Dendritic cell treated with granulocyte-macrophage colony-stimulating factor and Interleukin-4, amounts not matched to agents 40 ng/mL and 50 ng/mL, for 4 days (primary cell): ENCODE data around the gene L3HYPDH.

ENCODE experiments used
- H3K27ac Mint-ChIP-seq: one replicate; pipeline ENCODE4 v1.8.0; 2022; ENCODE audit warnings: mild to moderate bottlenecking, mixed read lengths
- H3K27me3 Mint-ChIP-seq: one replicate; pipeline ENCODE4 v1.8.0; 2022; ENCODE audit warnings: mild to moderate bottlenecking, mixed read lengths
- H3K36me3 Mint-ChIP-seq: one replicate; pipeline ENCODE4 v1.8.0; 2022; ENCODE audit warnings: low read depth, mixed read lengths
- H3K4me1 Mint-ChIP-seq: one replicate; pipeline ENCODE4 v1.8.0; 2022; ENCODE audit warnings: low read depth, mixed read lengths
- H3K4me3 Mint-ChIP-seq: one replicate; pipeline ENCODE4 v1.8.0; 2022; ENCODE audit warnings: mild to moderate bottlenecking, moderate library complexity, mixed read lengths
- H3K9me3 Mint-ChIP-seq: one replicate; pipeline ENCODE4 v1.8.0; 2022; ENCODE audit warnings: mixed read lengths
- intact Hi-C: fragments of 100-400 bp; cut with micrococcal nuclease; formaldehyde crosslinking; loops from one replicate; pipeline ENCODE4 v1.15.0; 2022

Gene L3HYPDH

DNA sequence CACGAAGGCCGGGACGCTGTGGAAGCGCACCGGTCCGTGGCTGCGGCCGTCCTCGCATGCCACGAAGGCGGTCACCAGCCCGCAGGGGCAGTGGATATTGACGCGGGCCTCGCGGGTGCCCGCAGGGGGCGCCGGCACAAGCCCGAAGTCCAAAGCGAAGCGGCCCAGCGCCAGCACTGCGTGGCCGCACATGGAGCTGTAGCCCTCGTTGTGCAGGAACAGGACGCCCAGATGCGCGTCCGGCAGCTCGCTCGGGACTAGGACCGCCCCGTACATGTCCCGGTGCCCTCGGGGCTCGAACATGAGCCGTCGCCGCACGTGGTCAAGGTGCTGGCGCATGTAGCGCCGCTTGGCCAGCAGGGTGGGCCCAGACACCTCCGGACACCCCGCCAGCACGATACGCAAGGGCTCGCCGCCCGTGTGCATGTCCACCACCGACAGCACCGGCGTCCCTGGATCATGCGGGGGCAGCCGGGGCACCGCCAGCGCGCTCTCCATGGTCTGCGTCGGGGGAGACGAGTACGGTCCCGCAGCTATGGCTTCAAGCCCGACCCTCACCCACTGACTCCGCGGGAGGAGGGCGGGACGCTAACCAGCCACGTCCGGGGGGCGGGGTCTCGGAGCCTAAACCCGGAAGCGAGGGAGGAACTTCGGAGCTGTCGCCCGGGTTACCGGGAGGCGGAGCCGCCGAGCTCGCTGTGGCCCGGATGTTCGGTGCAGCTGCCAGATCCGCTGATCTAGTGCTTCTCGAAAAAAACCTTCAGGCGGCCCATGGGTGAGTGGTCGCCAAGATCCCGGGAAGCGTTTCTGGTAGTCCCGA, at the start of gene L3HYPDH, which contains the start of gene JKAMP:
TSS of gene L3HYPDH (minus strand) at position 590 of the 820 bp plus-strand sequence. CDS start at position 498, 92 bp downstream.
TSS of gene JKAMP (plus strand) at position 699 of the 820 bp plus-strand sequence. CDS start at position 772, 73 bp downstream.
- H3K9me3 Mint-ChIP-seq = no peaks in the 10 kb centered on the region
- peak within 1 kb of the TSS; percentile 93 for H3K27ac Mint-ChIP-seq
- peaks cover 52% of the 10 kb centered on the region for H3K4me1 Mint-ChIP-seq
- peak within 1 kb of the TSS; percentile 85 for H3K4me3 Mint-ChIP-seq
- intact Hi-C loops = loop anchor here (5.0 kb wide), 2 partner anchors 98 to 1057 kb away; partner anchors contain the start of genes KIAA0586 and TIMM9
- no peaks in the 10 kb centered on the region for H3K27me3 Mint-ChIP-seq
- H3K36me3 Mint-ChIP-seq = peaks cover 42% of the 10 kb centered on the region

DNA sequence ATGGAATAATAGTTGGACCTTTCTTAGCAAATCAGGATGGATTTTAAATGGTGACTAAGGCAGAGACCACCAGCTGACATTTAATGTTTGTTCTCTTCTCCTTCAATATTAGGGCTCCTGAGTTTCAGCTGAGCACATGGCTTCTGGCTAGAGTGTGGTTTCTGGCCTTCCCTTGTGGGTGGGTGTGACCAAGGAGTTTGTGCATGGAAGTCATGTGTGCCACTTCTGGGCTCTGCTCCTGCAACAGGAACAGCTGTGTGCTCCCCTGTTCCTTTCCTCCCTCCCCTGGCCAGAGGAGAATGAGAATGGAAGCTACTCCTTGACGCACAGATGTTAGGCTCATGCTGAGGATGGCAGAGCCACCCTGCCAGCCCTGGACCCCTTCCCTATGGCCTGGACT, 48.2 kb upstream of the L3HYPDH start:
- H3K9me3 Mint-ChIP-seq = no peaks in the 10 kb centered on the region
- no peaks in the 10 kb centered on the region for H3K36me3 Mint-ChIP-seq
- H3K27ac Mint-ChIP-seq = no peak overlapping the region
- intact Hi-C loops = no loop called here
- no peak overlapping the region for H3K4me3 Mint-ChIP-seq
- no peaks in the 10 kb centered on the region for H3K27me3 Mint-ChIP-seq
- no peaks in the 10 kb centered on the region for H3K4me1 Mint-ChIP-seq

DNA sequence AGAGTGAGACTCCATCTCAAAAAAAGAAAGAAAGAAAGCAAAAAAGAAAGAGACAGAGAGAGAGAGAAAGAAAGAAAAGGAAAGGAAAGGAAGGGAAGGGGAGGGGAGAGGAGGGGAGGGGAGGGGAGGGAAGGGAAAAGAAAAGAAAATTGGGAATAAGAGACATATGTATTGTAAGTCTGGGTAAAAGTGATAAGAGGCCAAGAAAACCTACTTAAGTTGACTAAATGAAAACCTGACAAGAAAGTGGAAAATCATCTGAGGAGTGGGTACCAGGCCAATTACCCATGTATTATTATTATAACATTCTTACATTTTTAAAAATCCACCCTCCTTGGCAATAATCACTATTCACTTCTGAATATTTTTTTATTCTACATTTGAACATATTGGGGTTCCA, 46.1 kb upstream of the L3HYPDH start:
- no peaks in the 10 kb centered on the region for H3K36me3 Mint-ChIP-seq
- H3K4me3 Mint-ChIP-seq = no peak overlapping the region
- H3K27ac Mint-ChIP-seq = no peak overlapping the region
- intact Hi-C loops = no loop called here
- H3K4me1 Mint-ChIP-seq = no peaks in the 10 kb centered on the region
- H3K9me3 Mint-ChIP-seq = no peaks in the 10 kb centered on the region
- H3K27me3 Mint-ChIP-seq = no peaks in the 10 kb centered on the region

GRCh38 chr14:59529189-59529588, 45.0 kb upstream of the L3HYPDH start:
- intact Hi-C loops = no loop called here
- Mint-ChIP-seq H3K4me1 (no peaks in the 10 kb centered on the region), H3K27me3 (no peaks in the 10 kb centered on the region), H3K9me3 (no peaks in the 10 kb centered on the region), H3K27ac (no peak overlapping the region), H3K36me3 (no peaks in the 10 kb centered on the region), H3K4me3 (no peak overlapping the region)

DNA sequence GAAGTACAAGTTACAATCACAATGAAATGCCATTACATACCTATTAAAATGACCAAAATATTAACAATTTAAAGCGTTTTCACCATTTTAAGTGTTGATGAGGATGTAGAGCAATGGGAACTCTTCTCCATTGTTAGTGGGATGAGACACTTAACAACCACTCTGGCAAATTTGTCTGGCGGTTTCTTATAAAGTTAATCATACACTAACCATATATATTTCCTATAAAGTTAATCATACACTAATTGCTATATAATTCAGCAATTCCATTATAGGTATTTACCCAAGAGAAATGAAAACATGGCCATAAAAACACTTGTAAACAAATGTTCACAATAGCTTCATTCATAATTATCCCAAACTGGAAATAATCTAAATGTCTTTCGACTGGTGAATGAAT, 36.0 kb upstream of the L3HYPDH start:
- Mint-ChIP-seq H3K27ac (no peak overlapping the region), H3K36me3 (no peaks in the 10 kb centered on the region), H3K27me3 (no peaks in the 10 kb centered on the region), H3K9me3 (no peaks in the 10 kb centered on the region), H3K4me3 (no peak overlapping the region), H3K4me1 (no peaks in the 10 kb centered on the region)
- intact Hi-C loops = no loop called here

DNA sequence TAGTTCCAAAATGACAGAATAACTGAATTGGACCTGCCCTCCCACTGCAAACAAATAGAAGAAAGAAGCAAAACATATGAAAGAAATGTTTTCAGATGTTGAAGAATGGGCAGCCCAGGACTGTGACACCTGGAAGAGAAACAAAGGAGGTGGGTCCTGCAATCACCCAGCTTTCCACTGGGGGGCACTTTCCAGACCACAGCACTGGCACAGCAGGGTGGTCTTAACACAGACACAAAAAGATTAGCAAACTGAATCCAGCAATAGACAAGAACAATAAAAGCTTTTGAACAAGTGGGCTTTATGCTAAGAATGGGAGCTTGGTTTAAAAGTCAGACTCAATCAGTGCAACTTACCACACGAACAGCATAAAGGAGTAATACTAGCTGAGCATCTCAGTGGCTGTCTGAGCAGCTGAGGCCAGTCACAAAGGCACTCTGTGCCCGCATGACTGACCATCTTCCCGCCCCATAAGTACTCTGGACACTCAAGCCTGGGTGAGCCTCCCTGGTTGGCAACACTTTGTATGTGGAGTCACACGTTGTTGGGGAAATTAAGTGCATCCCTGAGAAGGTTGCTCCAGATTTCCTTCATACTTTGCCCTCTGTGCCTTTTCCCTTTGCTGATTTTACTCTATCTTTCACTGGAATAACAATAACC, 27.8 kb upstream of the L3HYPDH start:
- H3K4me3 Mint-ChIP-seq = no peak overlapping the region
- H3K9me3 Mint-ChIP-seq = peaks cover 12% of the 10 kb centered on the region
- H3K27me3 Mint-ChIP-seq = no peaks in the 10 kb centered on the region
- H3K36me3 Mint-ChIP-seq = no peaks in the 10 kb centered on the region
- H3K4me1 Mint-ChIP-seq = no peaks in the 10 kb centered on the region
- intact Hi-C loops = loop anchor here (5.0 kb wide), 1 partner anchor 385 kb away; no protein-coding TSS in a partner anchor
- H3K27ac Mint-ChIP-seq = no peak overlapping the region

GRCh38 chr14:59510966-59511365, 26.8 kb upstream of the L3HYPDH start:
- Mint-ChIP-seq H3K4me3 (no peak overlapping the region), H3K27ac (no peak overlapping the region), H3K27me3 (no peaks in the 10 kb centered on the region), H3K4me1 (no peaks in the 10 kb centered on the region), H3K36me3 (no peaks in the 10 kb centered on the region), H3K9me3 (peaks cover 12% of the 10 kb centered on the region)
- intact Hi-C loops = loop anchor here (5.0 kb wide), 1 partner anchor 386 kb away; no protein-coding TSS in a partner anchor

GRCh38 chr14:59510001-59510400, 25.8 kb upstream of the L3HYPDH start:
- no peaks in the 10 kb centered on the region for H3K4me1 Mint-ChIP-seq
- H3K27me3 Mint-ChIP-seq = no peaks in the 10 kb centered on the region
- H3K27ac Mint-ChIP-seq = no peak overlapping the region
- peaks cover 11% of the 10 kb centered on the region for H3K9me3 Mint-ChIP-seq
- H3K4me3 Mint-ChIP-seq = no peak overlapping the region
- intact Hi-C loops = loop anchor here (5.0 kb wide), 1 partner anchor 387 kb away; no protein-coding TSS in a partner anchor
- H3K36me3 Mint-ChIP-seq = no peaks in the 10 kb centered on the region

DNA sequence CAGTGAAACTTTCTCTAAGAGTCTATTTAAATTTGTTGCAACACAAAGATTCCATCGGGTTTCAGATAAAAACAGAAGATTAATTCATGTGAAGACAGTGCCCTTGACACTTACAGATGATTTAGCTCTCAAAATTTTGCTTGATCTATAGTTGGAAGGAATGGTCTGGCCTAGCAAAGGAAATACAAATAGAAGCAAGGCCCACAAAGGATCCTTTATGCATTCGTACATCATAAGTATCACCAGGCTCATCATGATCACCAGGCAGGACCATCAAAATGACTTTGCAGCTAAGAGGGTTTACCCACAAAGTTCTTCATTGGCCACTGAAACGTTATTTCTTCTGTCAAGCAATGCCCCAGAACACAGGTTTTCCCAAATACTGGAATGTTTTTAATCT, 24.9 kb upstream of the L3HYPDH start:
- Mint-ChIP-seq H3K27ac (no peak overlapping the region), H3K36me3 (peaks cover 4% of the 10 kb centered on the region), H3K4me3 (no peak overlapping the region), H3K9me3 (peaks cover 2% of the 10 kb centered on the region), H3K27me3 (no peaks in the 10 kb centered on the region), H3K4me1 (no peaks in the 10 kb centered on the region)
- intact Hi-C loops = loop anchor here (10.0 kb wide), 2 partner anchors 176 to 656 kb away; partner anchors contain the start of gene DHRS7

DNA sequence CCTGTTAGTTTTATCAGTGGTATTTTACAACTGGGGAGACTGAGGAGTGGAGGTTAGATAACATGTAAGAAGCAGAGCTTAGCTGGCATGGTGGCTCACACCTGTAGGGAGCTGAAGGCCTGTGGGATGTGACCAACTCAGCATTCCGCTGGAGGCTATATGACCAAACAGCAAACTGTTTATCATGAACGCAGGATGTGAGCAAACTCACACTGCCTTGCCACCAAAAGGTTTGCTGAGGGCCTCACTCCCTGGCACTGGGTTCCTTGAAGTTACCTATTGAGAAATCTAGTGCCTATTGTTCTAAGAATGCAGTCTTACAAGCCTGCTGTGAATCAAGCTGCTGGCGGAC, 23.5 kb upstream of the L3HYPDH start:
- Mint-ChIP-seq H3K4me1 (no peaks in the 10 kb centered on the region), H3K9me3 (no peaks in the 10 kb centered on the region), H3K27ac (no peak overlapping the region), H3K4me3 (no peak overlapping the region), H3K36me3 (peaks cover 17% of the 10 kb centered on the region), H3K27me3 (no peaks in the 10 kb centered on the region)
- intact Hi-C loops = loop anchor here (1.0 to 10.0 kb wide), 3 partner anchors 70 to 657 kb away; partner anchors contain the start of gene DHRS7

DNA sequence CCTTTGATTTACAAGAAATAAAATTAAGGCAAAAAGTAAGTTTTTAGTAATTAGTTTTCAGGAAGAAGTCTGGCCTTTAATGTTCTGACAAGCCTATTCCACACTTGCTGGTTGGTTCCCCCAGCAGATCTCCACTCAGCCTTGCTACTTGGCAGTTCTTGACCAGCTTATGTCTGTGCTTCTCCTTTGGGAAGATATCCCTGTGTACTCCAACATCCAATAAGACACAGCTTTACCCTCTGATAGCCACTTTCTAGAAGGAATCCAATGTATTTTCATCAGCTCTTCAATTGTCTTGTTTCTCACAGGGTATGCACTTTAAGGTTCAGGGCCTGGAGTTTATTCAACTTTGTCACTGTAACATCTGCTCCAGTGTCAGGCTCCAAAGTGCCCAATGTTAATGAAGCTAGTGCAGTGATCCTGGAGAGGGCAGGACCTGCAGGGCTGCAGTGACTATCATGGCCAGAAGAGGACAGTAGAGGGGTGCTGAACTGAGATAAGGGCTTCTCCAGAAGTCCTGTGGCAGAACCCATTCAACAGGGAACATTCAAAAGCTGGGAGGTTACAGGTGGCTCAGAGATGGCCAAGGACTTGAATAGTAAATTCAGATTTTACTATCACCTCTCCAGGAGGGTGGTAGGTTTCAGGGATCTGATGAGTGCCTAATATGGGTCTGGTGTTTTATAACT, 23.0 kb upstream of the L3HYPDH start:
- intact Hi-C loops = loop anchor here (1.0 to 10.0 kb wide), 3 partner anchors 70 to 658 kb away; partner anchors contain the start of gene DHRS7
- no peaks in the 10 kb centered on the region for H3K27me3 Mint-ChIP-seq
- H3K27ac Mint-ChIP-seq = no peak overlapping the region
- peaks cover 22% of the 10 kb centered on the region for H3K36me3 Mint-ChIP-seq
- H3K9me3 Mint-ChIP-seq = no peaks in the 10 kb centered on the region
- no peak overlapping the region for H3K4me3 Mint-ChIP-seq
- H3K4me1 Mint-ChIP-seq = no peaks in the 10 kb centered on the region

GRCh38 chr14:59503256-59503655, 19.0 kb upstream of the L3HYPDH start:
- intact Hi-C loops = loop anchor here (10.0 kb wide), 2 partner anchors 182 to 662 kb away; partner anchors contain the start of gene DHRS7
- no peak overlapping the region for H3K27ac Mint-ChIP-seq

DNA sequence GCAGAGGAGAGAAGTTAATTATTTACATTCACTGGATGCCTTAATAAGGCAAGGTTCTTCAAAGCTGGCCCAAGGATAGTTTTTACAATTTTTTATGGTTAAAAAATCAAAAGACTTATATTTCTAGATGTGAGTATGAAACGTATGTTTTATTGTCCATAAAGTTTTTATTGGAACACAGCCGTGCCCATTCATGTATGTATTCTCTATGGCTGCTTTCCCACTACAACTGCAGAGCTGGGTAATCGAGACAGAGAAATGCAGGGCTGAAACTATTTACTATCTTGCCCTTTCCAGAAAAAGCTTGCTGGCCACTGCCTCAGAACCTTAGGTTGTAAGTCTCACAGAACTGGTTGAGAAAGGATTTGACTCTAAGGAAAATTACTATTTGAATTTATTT, 16.5 kb upstream of the L3HYPDH start:
- Mint-ChIP-seq H3K4me3 (no peak overlapping the region), H3K9me3 (no peaks in the 10 kb centered on the region), H3K36me3 (peaks cover 68% of the 10 kb centered on the region), H3K27me3 (no peaks in the 10 kb centered on the region), H3K4me1 (no peaks in the 10 kb centered on the region), H3K27ac (no peak overlapping the region)
- intact Hi-C loops = loop anchor here (10.0 kb wide), 2 partner anchors 184 to 664 kb away; partner anchors contain the start of gene DHRS7

More at GRCh38 chr14:59503256-59503655, 19.0 kb upstream of the L3HYPDH start:
- Mint-ChIP-seq H3K27me3 (no peaks in the 10 kb centered on the region), H3K9me3 (no peaks in the 10 kb centered on the region), H3K4me1 (no peaks in the 10 kb centered on the region), H3K4me3 (no peak overlapping the region), H3K36me3 (peaks cover 51% of the 10 kb centered on the region)
